Endothelial cell of umbilical vein (primary cell): ENCODE measurements around the gene HIVEP3. TPM values are rescaled to one million over a fixed set of nuclear protein-coding genes. Genes with fewer than 3 reads are reported as not detected.

Source experiments
- BruUV-seq: library from RNA; stranded (reverse); fragments of 400-500 nt; replicated peaks from 2 replicates; lab custom pipeline; 2021; lab: Mats Ljungman, UMichigan
- CTCF ChIA-PET: fragments of 300-600, 350-600 bp; sonication (Branson Sonifier 250); formaldehyde crosslinking; loops from one replicate; lab custom pipeline; 2021; ENCODE audit warnings: antibody characterized with exemption, inconsistent platforms; lab: Charles Lee
- POLR2A ChIA-PET: fragments of 300-600, 350-600 bp; sonication (Branson Sonifier 250); formaldehyde crosslinking; loops from one replicate; lab custom pipeline; 2021; ENCODE audit warnings: antibody characterized with exemption, inconsistent platforms; lab: Charles Lee
- DNase-seq: peaks from one replicate; pipeline ENCODE4 v3.0.0-alpha.2; 2011; ENCODE audit warnings: low read depth, low spot score
- FAIRE-seq: peaks from 2 replicates; lab custom pipeline; 2011; peaks lifted over from hg19 to GRCh38; lab: Jason Lieb, UNC
- H2AFZ ChIP-seq: 2 replicates; pipeline ENCODE4 v1.6.0; 2012; ENCODE audit warnings: low read depth, low read length, control low read depth, inconsistent platforms
- H3K27ac ChIP-seq: 2 replicates; pipeline ENCODE4 v1.5.1; 2011; ENCODE audit warnings: low read depth, mild to moderate bottlenecking, control low read depth, low read length, moderate library complexity; ENCODE audit not compliant: insufficient read depth
- H3K27me3 ChIP-seq, 2 experiments: 2 replicates each; pipeline versions ENCODE4 v1.6.0 to v1.6.1; 2011; ENCODE audit warnings: low read length in 2 of 2, mixed read lengths in 1 of 2; ENCODE audit not compliant: control insufficient read depth in 2 of 2, insufficient read depth in 2 of 2
- H3K36me3 ChIP-seq, 2 experiments: 2 replicates in 1 of 2; 3 replicates in 1 of 2; pipeline ENCODE4 v1.5.1; 2011; ENCODE audit warnings: low read length in 2 of 2, mild to moderate bottlenecking in 1 of 2, moderate library complexity in 1 of 2; ENCODE audit not compliant: control insufficient read depth in 2 of 2, insufficient read depth in 2 of 2; ENCODE audit errors: extremely low read depth in 1 of 2
- H3K4me1 ChIP-seq: 3 replicates; pipeline ENCODE4 v1.5.1; 2011; ENCODE audit warnings: mild to moderate bottlenecking, low read length; ENCODE audit not compliant: control insufficient read depth, insufficient read depth; ENCODE audit errors: extremely low read depth
- H3K4me2 ChIP-seq: 2 replicates; pipeline ENCODE4 v1.6.1; 2011; ENCODE audit warnings: low read length, control low read depth, mixed read lengths; ENCODE audit not compliant: insufficient read depth
- H3K4me3 ChIP-seq, 3 experiments: fragments of 200-600 bp in 1 of 3; sonication (generic), shearing (Covaris generic) in 1 of 3; replicated peaks in 1 of 3; 2 replicates each; pipeline ENCODE4 v1.5.1; 2011 to 2016; ENCODE audit warnings: control low read depth in 3 of 3, low read length in 3 of 3, mild to moderate bottlenecking in 2 of 3, inconsistent platforms in 1 of 3, low read depth in 1 of 3, moderate library complexity in 1 of 3; ENCODE audit not compliant: insufficient read depth in 1 of 3
- H3K79me2 ChIP-seq: 2 replicates; pipeline ENCODE4 v1.6.0; 2012; ENCODE audit warnings: low read length, inconsistent platforms; ENCODE audit not compliant: control insufficient read depth, insufficient read depth
- H3K9ac ChIP-seq: replicated peaks from 2 replicates; pipeline ENCODE3; 2011; ENCODE audit warnings: low read length, control low read depth; ENCODE audit not compliant: insufficient read depth; ENCODE audit errors: extremely low read depth
- H3K9me1 ChIP-seq: replicated peaks from 3 replicates; pipeline ENCODE4 v1.6.0; 2011; ENCODE audit warnings: mild to moderate bottlenecking, low read length; ENCODE audit not compliant: control insufficient read depth, insufficient read depth; ENCODE audit errors: extremely low read depth
- H3K9me3 ChIP-seq: replicated peaks from 2 replicates; pipeline ENCODE4 v1.5.1; 2012; ENCODE audit warnings: low read length, inconsistent platforms; ENCODE audit not compliant: control insufficient read depth, insufficient read depth
- H4K20me1 ChIP-seq: replicated peaks from 2 replicates; pipeline ENCODE3; 2011; ENCODE audit warnings: mild to moderate bottlenecking, low read length; ENCODE audit not compliant: control insufficient read depth, insufficient read depth; ENCODE audit errors: extremely low read depth
- JUN ChIP-seq: IDR thresholded peaks from 2 replicates; pipeline ENCODE4 v1.6.1; 2011; ENCODE audit warnings: borderline replicate concordance, low read depth; ENCODE audit not compliant: insufficient read length, insufficient read depth
- POLR2AphosphoS5 ChIP-seq: IDR thresholded peaks from 2 replicates; pipeline ENCODE4 v1.6.1; 2012; ENCODE audit warnings: low read depth, mild to moderate bottlenecking, control low read depth, low read length, moderate library complexity; ENCODE audit not compliant: insufficient read depth
- dilution Hi-C: fragments of 300-500 bp; cut with MboI; formaldehyde crosslinking; loops from one replicate; pipeline ENCODE4 v1.15.0; 2019; ENCODE audit warnings: low sequenced_read_pairs; ENCODE audit not compliant: extremely low pct_ligation_motif_present
- intact Hi-C: fragments of 100-400 bp; cut with micrococcal nuclease; formaldehyde crosslinking; loops from one replicate; pipeline ENCODE4 v1.10.0; 2022
- polyA plus RNA-seq, 4 experiments: library from polyadenylated mRNA; depleted of rRNA in 3 of 4; stranded (reverse) in 3 of 4; unstranded in 1 of 4; fragments of >200 nt; gene quantifications; 2 replicates each; pipeline versions ENCODE4 v1.2.1 to v1.2.3, GENCODE V29; 2011 to 2012; ENCODE audit warnings: missing spikeins in 1 of 4
- total RNA-seq: library from RNA; stranded (reverse); gene quantifications from 2 replicates; pipeline ENCODE4 v1.2.3, GENCODE V29; 2021
- TF ChIP-seq, protein P1 (sequence below), 2 donors: IDR thresholded peaks; 1 replicate in 1 of 2; 2 replicates in 1 of 2; pipeline ENCODE4 v1.5.1; 2011; ENCODE audit warnings: low read length in 2 of 2, mild to moderate bottlenecking in 2 of 2, moderate library complexity in 2 of 2, control low read depth in 1 of 2, inconsistent platforms in 1 of 2, low read depth in 1 of 2; ENCODE audit not compliant: insufficient read depth in 1 of 2; ENCODE audit errors: extremely low read depth in 1 of 2
- TF ChIP-seq, protein P2 (sequence below): IDR thresholded peaks from 2 replicates; pipeline ENCODE4 v1.6.1; 2011; ENCODE audit not compliant: insufficient read depth, insufficient read length

The HIVEP3 gene
- total and polyA plus RNA-seq, 2 donors (not counting 3 experiments of a cell fraction or from before 2014, with no cell fraction given), result 3.4 to 4.0 TPM

DNA sequence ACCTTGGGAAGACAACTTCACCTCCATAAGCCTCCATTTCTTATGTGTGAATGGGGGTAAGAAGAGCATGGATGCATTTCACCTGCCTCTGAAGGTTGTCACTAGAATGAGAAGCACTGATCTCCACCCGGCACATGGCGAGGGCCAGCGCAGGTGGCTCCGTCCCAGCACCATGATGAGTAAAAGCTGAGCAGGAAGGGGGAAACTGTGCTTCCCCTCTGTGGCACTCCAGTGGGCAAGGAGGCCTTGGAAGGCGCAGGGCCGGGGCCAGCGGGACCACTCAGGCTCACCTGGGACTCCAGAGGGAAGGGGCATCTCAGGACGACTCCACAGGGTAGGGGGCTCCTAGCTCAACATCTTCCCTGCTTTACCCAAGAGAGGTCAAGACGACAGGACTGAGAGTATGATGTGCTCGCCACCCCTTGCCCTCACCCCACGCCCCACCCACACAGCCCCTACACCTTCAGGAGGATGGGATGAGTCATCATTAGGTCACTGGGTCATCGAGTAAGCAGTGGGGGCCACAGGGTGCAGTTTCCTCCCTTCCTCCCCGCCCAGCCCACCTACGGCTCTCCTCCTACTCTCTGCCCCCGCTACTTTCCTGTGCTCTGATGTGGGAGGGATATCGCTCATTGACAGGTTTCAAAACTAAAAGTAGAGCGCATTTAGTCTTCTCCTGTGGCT is 112.1 kb downstream of the HIVEP3 start:
- no peaks in the 10 kb centered on the region for H3K27me3 ChIP-seq
- ChIA-PET CTCF (no interaction called here), POLR2A (no interaction called here)
- no peaks in the 10 kb centered on the region for H3K9me3 ChIP-seq
- no peak for FAIRE-seq
- DNase-seq, result no peak
- H3K27ac ChIP-seq, result no peak overlapping the region
- dilution Hi-C loops (no loop called here), intact Hi-C loops (no loop called here)
- no TSS peak for BruUV-seq
- no peaks in the 10 kb centered on the region for H3K79me2 ChIP-seq
- no peaks in the 10 kb centered on the region for H3K9me1 ChIP-seq
- H3K4me2 ChIP-seq, result no peak overlapping the region
- TF ChIP-seq, protein P1, sequence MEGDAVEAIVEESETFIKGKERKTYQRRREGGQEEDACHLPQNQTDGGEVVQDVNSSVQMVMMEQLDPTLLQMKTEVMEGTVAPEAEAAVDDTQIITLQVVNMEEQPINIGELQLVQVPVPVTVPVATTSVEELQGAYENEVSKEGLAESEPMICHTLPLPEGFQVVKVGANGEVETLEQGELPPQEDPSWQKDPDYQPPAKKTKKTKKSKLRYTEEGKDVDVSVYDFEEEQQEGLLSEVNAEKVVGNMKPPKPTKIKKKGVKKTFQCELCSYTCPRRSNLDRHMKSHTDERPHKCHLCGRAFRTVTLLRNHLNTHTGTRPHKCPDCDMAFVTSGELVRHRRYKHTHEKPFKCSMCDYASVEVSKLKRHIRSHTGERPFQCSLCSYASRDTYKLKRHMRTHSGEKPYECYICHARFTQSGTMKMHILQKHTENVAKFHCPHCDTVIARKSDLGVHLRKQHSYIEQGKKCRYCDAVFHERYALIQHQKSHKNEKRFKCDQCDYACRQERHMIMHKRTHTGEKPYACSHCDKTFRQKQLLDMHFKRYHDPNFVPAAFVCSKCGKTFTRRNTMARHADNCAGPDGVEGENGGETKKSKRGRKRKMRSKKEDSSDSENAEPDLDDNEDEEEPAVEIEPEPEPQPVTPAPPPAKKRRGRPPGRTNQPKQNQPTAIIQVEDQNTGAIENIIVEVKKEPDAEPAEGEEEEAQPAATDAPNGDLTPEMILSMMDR (IDR thresholded peaks at IDR 0.05; ENCODE audit: extremely low read depth in 1 of 2, insufficient read depth in 1 of 2, low read depth in 1 of 2, low read length in 2 of 2), result no peak
- no peak for TF ChIP-seq JUN
- TF ChIP-seq, protein P2, sequence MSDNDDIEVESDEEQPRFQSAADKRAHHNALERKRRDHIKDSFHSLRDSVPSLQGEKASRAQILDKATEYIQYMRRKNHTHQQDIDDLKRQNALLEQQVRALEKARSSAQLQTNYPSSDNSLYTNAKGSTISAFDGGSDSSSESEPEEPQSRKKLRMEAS, result no peak
- TF ChIP-seq POLR2AphosphoS5, result no peak
- H2AFZ ChIP-seq, result no peak overlapping the region
- no peaks in the 10 kb centered on the region for H4K20me1 ChIP-seq
- no peaks in the 10 kb centered on the region for H3K36me3 ChIP-seq
- H3K9ac ChIP-seq, result no peak overlapping the region
- H3K4me1 ChIP-seq, result peaks cover 3% of the 10 kb centered on the region
- H3K4me3 ChIP-seq, result no peak overlapping the region
